K562 (cell line): ENCODE data around the gene SLC2A6. TPM values are rescaled to one million over a fixed set of nuclear protein-coding genes. Genes with fewer than 3 reads are reported as not detected.

Source experiments
- ARID1B ChIP-seq: fragments of 450-650 bp; IDR thresholded peaks from 2 replicates; pipeline ENCODE4 v1.6.1; 2016; ENCODE audit warnings: antibody characterized with exemption, mild to moderate bottlenecking, inconsistent platforms
- ATF1 ChIP-seq, 2 experiments: fragments of 450-650 bp in 1 of 2; IDR thresholded peaks; 2 replicates each; pipeline ENCODE4 v1.6.1; 2016; ENCODE audit warnings: missing compliant biosample characterization in 1 of 2, missing genetic modification characterization in 1 of 2
- BHLHE40 ChIP-seq: IDR thresholded peaks from 2 replicates; pipeline ENCODE4 v1.6.1; 2011; ENCODE audit warnings: low read length, improper control_type of control experiment
- CEBPG ChIP-seq, 3 experiments: fragments of 200-800 bp in 1 of 3; sonication (Bioruptor generic) in 1 of 3; sonication (generic) in 1 of 3; formaldehyde crosslinking in 1 of 3; IDR thresholded peaks in 2 of 3; conservative IDR thresholded peaks in 1 of 3; 2 replicates each; pipeline versions ENCODE4 v1.6.1 to v1.8.0; 2016 to 2022; ENCODE audit warnings: missing compliant biosample characterization in 2 of 3, missing genetic modification characterization in 2 of 3, mild to moderate bottlenecking in 1 of 3, missing genetic modification reagents in 1 of 3
- CTBP1 ChIP-seq: fragments of 450-650 bp; IDR thresholded peaks from 2 replicates; pipeline ENCODE4 v1.6.1; 2016; ENCODE audit warnings: borderline replicate concordance
- EGR1 ChIP-seq: fragments of 450-650 bp; conservative IDR thresholded peaks from 2 replicates; pipeline ENCODE4 v1.6.1; 2017; ENCODE audit warnings: mild to moderate bottlenecking
- ELF1 ChIP-seq: fragments of 200-800 bp; sonication (Bioruptor generic); IDR thresholded peaks from 2 replicates; pipeline ENCODE4 v1.6.1; 2016; ENCODE audit warnings: missing genetic modification characterization, missing compliant biosample characterization
- FIP1L1 ChIP-seq: fragments of 200-400 bp; formaldehyde crosslinking; IDR thresholded peaks from 2 replicates; pipeline ENCODE4 v1.6.1; 2018; ENCODE audit warnings: mild to moderate bottlenecking, low read depth, low read length; ENCODE audit not compliant: poor library complexity, severe bottlenecking
- KAT8 ChIP-seq: fragments of 450-650 bp; IDR thresholded peaks from 2 replicates; pipeline ENCODE4 v1.6.1; 2016; ENCODE audit warnings: low read depth, mild to moderate bottlenecking
- MTA2 ChIP-seq: fragments of 450-650 bp; IDR thresholded peaks from 2 replicates; pipeline ENCODE4 v1.6.1; 2016; ENCODE audit warnings: low read depth
- PHB ChIP-seq: fragments of 250-450 bp; sonication (Bioruptor Pico); IDR thresholded peaks from 2 replicates; pipeline ENCODE4 v1.5.0; 2021
- RAD21 ChIP-seq, 2 experiments: fragments of 250-450 bp in 1 of 2; fragments of 450-650 bp in 1 of 2; sonication (Bioruptor Pico) in 1 of 2; formaldehyde crosslinking in 1 of 2; IDR thresholded peaks in 1 of 2; conservative IDR thresholded peaks in 1 of 2; 2 replicates each; pipeline versions ENCODE4 v1.4.0 to v1.8.0; 2020 to 2022; ENCODE audit warnings: mild to moderate bottlenecking in 2 of 2, moderate library complexity in 1 of 2
- RB1 ChIP-seq: fragments of 450-650 bp; IDR thresholded peaks from 2 replicates; pipeline ENCODE4 v1.6.1; 2017; ENCODE audit warnings: low read depth, mild to moderate bottlenecking
- RBM22 ChIP-seq: fragments of 200-400 bp; formaldehyde crosslinking; IDR thresholded peaks from 2 replicates; pipeline ENCODE4 v1.6.1; 2018; ENCODE audit warnings: low read length, low read depth; ENCODE audit not compliant: poor library complexity, severe bottlenecking
- SMARCA4 ChIP-seq: fragments of 450-650 bp; IDR thresholded peaks from 2 replicates; pipeline ENCODE4 v1.6.1; 2016
- SRSF7 ChIP-seq: fragments of 200-400 bp; formaldehyde crosslinking; optimal IDR thresholded peaks from 2 replicates; pipeline ENCODE3; 2017; ENCODE audit warnings: mild to moderate bottlenecking, low read depth, low read length
- TEAD1 ChIP-seq, 2 experiments: fragments of 450-650 bp in 1 of 2; sonication (generic) in 1 of 2; formaldehyde crosslinking; IDR thresholded peaks; 2 replicates each; pipeline versions ENCODE4 v1.4.0 to v1.8.0; 2020 to 2022; ENCODE audit warnings: mild to moderate bottlenecking in 2 of 2, missing genetic modification reagents in 1 of 2
- ZEB2 ChIP-seq: fragments of 450-650 bp; IDR thresholded peaks from 2 replicates; pipeline ENCODE4 v1.6.1; 2016
- ZFX ChIP-seq: sonication (generic); formaldehyde crosslinking; IDR thresholded peaks from 2 replicates; pipeline ENCODE4 v1.8.0; 2022; ENCODE audit warnings: mild to moderate bottlenecking, missing genetic modification reagents, moderate library complexity
- ZNF121 ChIP-seq: sonication (generic); formaldehyde crosslinking; conservative IDR thresholded peaks from 2 replicates; pipeline ENCODE4 v1.8.0; 2022; ENCODE audit warnings: missing genetic modification reagents
- ZNF143 ChIP-seq: sonication (generic); formaldehyde crosslinking; IDR thresholded peaks from 2 replicates; pipeline ENCODE4 v1.9.0; 2022; ENCODE audit warnings: mild to moderate bottlenecking, missing genetic modification reagents
- ZNF316 ChIP-seq: fragments of 450-650 bp; IDR thresholded peaks from 2 replicates; pipeline ENCODE4 v1.6.1; 2016
- ZNF766 ChIP-seq: fragments of 200-800 bp; sonication (Bioruptor generic); conservative IDR thresholded peaks from 2 replicates; pipeline ENCODE4 v1.6.1; 2016; ENCODE audit warnings: missing genetic modification characterization, missing compliant biosample characterization
- ZNF780A ChIP-seq: fragments of 250-450 bp; sonication (Bioruptor Pico); IDR thresholded peaks from 2 replicates; pipeline ENCODE4 v1.5.0; 2021; ENCODE audit warnings: mild to moderate bottlenecking
- polyA plus RNA-seq, 8 experiments: library from polyadenylated mRNA; depleted of rRNA in 4 of 8; stranded (reverse) in 5 of 8; unstranded in 3 of 8; fragments of >200 nt; fragmentation: Nextera tagmentation in 2 of 8; fragmentation: Illumina TruSeq in 1 of 8; extraction: Ambion mirVana in 2 of 8; extraction: Trizol in 1 of 8; gene quantifications; 2 replicates each; pipeline versions ENCODE4 v1.2.1 to v1.2.3, GENCODE V29; 2011 to 2014; ENCODE audit warnings: inconsistent platforms in 1 of 8, missing spikeins in 1 of 8
- total RNA-seq, 7 experiments: library from RNA; depleted of rRNA in 6 of 7; stranded (reverse); fragments of >200 nt in 6 of 7; fragmentation: Illumina TruSeq in 2 of 7; extraction: Trizol in 2 of 7; gene quantifications; 2 replicates each; pipeline versions ENCODE4 v1.2.1 to v1.2.3, GENCODE V29; 2011 to 2021; ENCODE audit warnings: low replicate concordance in 1 of 7
- TF ChIP-seq, protein P1 (sequence below): IDR thresholded peaks from 2 replicates; pipeline ENCODE4 v1.6.1; 2011; ENCODE audit not compliant: insufficient read length; ENCODE audit errors: extremely low read depth
- TF ChIP-seq, protein P2 (sequence below), 3 experiments: fragments of 200-800 bp in 1 of 3; sonication (Bioruptor generic) in 1 of 3; sonication (generic) in 1 of 3; formaldehyde crosslinking in 1 of 3; IDR thresholded peaks; 2 replicates each; pipeline versions ENCODE4 v1.6.1 to v1.8.0; 2016 to 2022; ENCODE audit warnings: mild to moderate bottlenecking in 2 of 3, missing compliant biosample characterization in 2 of 3, missing genetic modification characterization in 2 of 3, missing genetic modification reagents in 1 of 3
- TF ChIP-seq, protein P3 (sequence below): fragments of 450-650 bp; formaldehyde crosslinking; conservative IDR thresholded peaks from 2 replicates; pipeline ENCODE4 v1.4.0; 2022; ENCODE audit warnings: mild to moderate bottlenecking, missing genetic modification characterization

The SLC2A6 gene
- total and polyA plus RNA-seq, 9 of the 15 experiments (the other 6 are each of a cell fraction or from before 2014, with no cell fraction given): 0.04 to 0.38 (median 0.09) TPM; not detected in 3

DNA sequence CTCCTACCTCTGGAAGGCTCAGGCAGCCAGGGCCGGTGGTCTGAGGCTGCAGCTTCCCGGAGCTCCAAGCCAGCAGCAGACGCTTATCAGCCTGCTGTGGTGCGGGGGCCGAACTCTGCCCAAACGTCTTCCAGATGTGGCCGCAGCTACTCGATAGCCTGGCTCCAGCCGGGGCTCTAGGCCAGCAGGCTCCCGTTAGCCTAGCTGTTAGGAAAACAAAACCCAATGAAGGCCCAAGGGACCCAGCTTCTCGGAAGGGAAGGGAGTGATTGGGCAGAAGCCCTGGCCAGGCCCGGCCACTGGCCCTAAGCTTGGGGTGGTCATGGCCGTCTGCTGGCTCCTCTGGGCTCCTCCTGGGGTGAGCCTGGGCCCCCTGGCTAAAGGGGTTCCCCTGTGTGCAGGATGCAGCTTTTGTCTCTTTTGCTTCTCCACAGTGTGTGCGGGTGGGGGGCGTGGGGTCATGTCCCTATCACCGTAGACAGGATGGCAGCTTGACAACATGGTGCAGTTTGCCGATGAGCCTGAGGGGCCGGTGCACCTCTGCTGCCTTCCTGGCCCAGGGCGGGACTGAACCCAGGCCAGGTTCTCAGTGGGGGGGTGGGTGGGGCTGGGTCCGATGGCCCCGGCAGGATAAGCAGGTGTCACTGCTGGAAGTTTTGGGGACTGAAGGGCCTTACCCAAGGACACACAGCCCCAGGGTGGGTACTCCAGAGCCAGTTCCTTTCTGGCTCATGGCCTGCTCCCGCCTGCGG is 27.2 kb upstream of the SLC2A6 start (continued):
- TF ChIP-seq ELF1 (tag): no peak
- TF ChIP-seq ZNF780A (CRISPR knock-in tag): no peak
- TF ChIP-seq, protein P1, sequence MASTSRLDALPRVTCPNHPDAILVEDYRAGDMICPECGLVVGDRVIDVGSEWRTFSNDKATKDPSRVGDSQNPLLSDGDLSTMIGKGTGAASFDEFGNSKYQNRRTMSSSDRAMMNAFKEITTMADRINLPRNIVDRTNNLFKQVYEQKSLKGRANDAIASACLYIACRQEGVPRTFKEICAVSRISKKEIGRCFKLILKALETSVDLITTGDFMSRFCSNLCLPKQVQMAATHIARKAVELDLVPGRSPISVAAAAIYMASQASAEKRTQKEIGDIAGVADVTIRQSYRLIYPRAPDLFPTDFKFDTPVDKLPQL: no peak
- TF ChIP-seq SRSF7: no peak
- TF ChIP-seq ZEB2: no peak
- TF ChIP-seq ZNF316: no peak
- TF ChIP-seq, protein P2, sequence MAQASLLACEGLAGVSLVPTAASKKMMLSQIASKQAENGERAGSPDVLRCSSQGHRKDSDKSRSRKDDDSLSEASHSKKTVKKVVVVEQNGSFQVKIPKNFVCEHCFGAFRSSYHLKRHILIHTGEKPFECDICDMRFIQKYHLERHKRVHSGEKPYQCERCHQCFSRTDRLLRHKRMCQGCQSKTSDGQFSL (CRISPR knock-in tag; IDR thresholded peaks at IDR 0.05): no peak
- TF ChIP-seq, protein P2 (tag; IDR thresholded peaks at IDR 0.05): no peak
- peak; percentile 87 for TF ChIP-seq ZFX (CRISPR knock-in tag)
- no peak for TF ChIP-seq PHB (CRISPR knock-in tag)
- no peak for TF ChIP-seq CEBPG (CRISPR knock-in tag; IDR thresholded peaks at IDR 0.05)
- TF ChIP-seq CEBPG (tag; conservative IDR thresholded peaks at IDR 0.05 in 1 of 2, IDR thresholded peaks at IDR 0.05 in 1 of 2): no peak
- peak; percentile 46 for TF ChIP-seq SMARCA4
- TF ChIP-seq CTBP1: 0 out of 2 replicates have a peak, but pooled peaks have one; percentile 29
- TF ChIP-seq RAD21 (CRISPR knock-in tag; conservative IDR thresholded peaks at IDR 0.05 in 1 of 2, IDR thresholded peaks at IDR 0.05 in 1 of 2): no peak
- no peak for TF ChIP-seq RBM22
- TF ChIP-seq, protein P3, sequence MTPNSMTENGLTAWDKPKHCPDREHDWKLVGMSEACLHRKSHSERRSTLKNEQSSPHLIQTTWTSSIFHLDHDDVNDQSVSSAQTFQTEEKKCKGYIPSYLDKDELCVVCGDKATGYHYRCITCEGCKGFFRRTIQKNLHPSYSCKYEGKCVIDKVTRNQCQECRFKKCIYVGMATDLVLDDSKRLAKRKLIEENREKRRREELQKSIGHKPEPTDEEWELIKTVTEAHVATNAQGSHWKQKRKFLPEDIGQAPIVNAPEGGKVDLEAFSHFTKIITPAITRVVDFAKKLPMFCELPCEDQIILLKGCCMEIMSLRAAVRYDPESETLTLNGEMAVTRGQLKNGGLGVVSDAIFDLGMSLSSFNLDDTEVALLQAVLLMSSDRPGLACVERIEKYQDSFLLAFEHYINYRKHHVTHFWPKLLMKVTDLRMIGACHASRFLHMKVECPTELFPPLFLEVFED (CRISPR knock-in tag): no peak
- TF ChIP-seq BHLHE40: 0 out of 2 replicates have a peak, but pooled peaks have one; percentile 21
- TF ChIP-seq ARID1B: peak; percentile 85
- TF ChIP-seq ZNF121: no peak
- peak in 1 of 2 experiments; percentile 39; a peak in 1 of 4 replicates for TF ChIP-seq TEAD1 (CRISPR knock-in tag; IDR thresholded peaks at IDR 0.05)
- TF ChIP-seq RB1: no peak
- peak; percentile 70 for TF ChIP-seq MTA2
- no peak for TF ChIP-seq ATF1 (CRISPR knock-in tag; IDR thresholded peaks at IDR 0.05)
- 0 out of 2 replicates have a peak, but pooled peaks have one; percentile 22 for TF ChIP-seq ATF1 (tag; IDR thresholded peaks at IDR 0.05)
- TF ChIP-seq EGR1: peak; percentile 71
- no peak for TF ChIP-seq ZNF766 (CRISPR knock-in tag)
- TF ChIP-seq ZNF143: no peak
- no peak for TF ChIP-seq KAT8
- TF ChIP-seq FIP1L1: no peak
